ENCODE measurements around the gene ZNF785.

ZNF785 gene

GRCh38 chr16:30605158-30605557 is 19.7 kb upstream of the ZNF785 start:
- peaks cover 19% of the 10 kb centered on the region for H3K4me1 ChIP-seq (ENCODE audit: insufficient read depth, low read length)
- H3K27me3 ChIP-seq (ENCODE audit: insufficient read depth, low read length, poor library complexity): no peaks in the 10 kb centered on the region
- no peak overlapping the region for H3K4me2 ChIP-seq (ENCODE audit: insufficient read depth, low read length)
- TF ChIP-seq CTCF (IDR thresholded peaks at IDR 0.05; ENCODE audit: borderline replicate concordance, extremely low read depth, low read length, poor library complexity, severe bottlenecking) (no peak), EZH2 (IDR thresholded peaks at IDR 0.05; ENCODE audit: borderline replicate concordance, low read depth, low read length, severe bottlenecking) (no peak)
- H3K9ac ChIP-seq (ENCODE audit: low read depth, low read length): no peak overlapping the region
- peaks cover 39% of the 10 kb centered on the region for H3K79me2 ChIP-seq (ENCODE audit: insufficient read depth, low read length)
- H2AFZ ChIP-seq (ENCODE audit: low read depth, low read length): no peak overlapping the region
- ATAC-seq (ENCODE audit: insufficient read depth, low read depth): no peak
- H3K27ac ChIP-seq (ENCODE audit: low read length): no peak overlapping the region
- peaks cover 7% of the 10 kb centered on the region; the same call in 1 of the 2 replicates for H4K20me1 ChIP-seq (ENCODE audit: insufficient read depth, low read length)
- no peaks in the 10 kb centered on the region for H3K9me3 ChIP-seq (ENCODE audit: insufficient read depth, low read length, severe bottlenecking)
- H3K36me3 ChIP-seq (ENCODE audit: insufficient read depth, low read length): peaks cover 63% of the 10 kb centered on the region
- DNase-seq: no peak
- no peak overlapping the region for H3K4me3 ChIP-seq (ENCODE audit: low read depth in 1 of 2, low read length in 2 of 2)

GRCh38 chr16:30604316-30604947 is 18.9 kb upstream of the ZNF785 start:
- Histone ChIP-seq H3K9ac (ENCODE audit: low read depth, low read length) (no peak overlapping the region), H3K4me1 (ENCODE audit: insufficient read depth, low read length) (peaks cover 19% of the 10 kb centered on the region), H3K9me3 (ENCODE audit: insufficient read depth, low read length, severe bottlenecking) (no peaks in the 10 kb centered on the region), H3K4me3 (ENCODE audit: low read depth in 1 of 2, low read length in 2 of 2) (no peak overlapping the region), H3K27ac (ENCODE audit: low read length) (no peak overlapping the region), H3K36me3 (ENCODE audit: insufficient read depth, low read length) (peaks cover 63% of the 10 kb centered on the region), H3K27me3 (ENCODE audit: insufficient read depth, low read length, poor library complexity) (no peaks in the 10 kb centered on the region), H2AFZ (ENCODE audit: low read depth, low read length) (no peak overlapping the region), H3K79me2 (ENCODE audit: insufficient read depth, low read length) (peaks cover 32% of the 10 kb centered on the region), H3K4me2 (ENCODE audit: insufficient read depth, low read length) (no peak overlapping the region), H4K20me1 (ENCODE audit: insufficient read depth, low read length) (peaks cover 7% of the 10 kb centered on the region; the same call in 1 of the 2 replicates)
- ATAC-seq (ENCODE audit: insufficient read depth, low read depth) (no peak), DNase-seq (no peak)
- TF ChIP-seq EZH2 (IDR thresholded peaks at IDR 0.05; ENCODE audit: borderline replicate concordance, low read depth, low read length, severe bottlenecking) (no peak), CTCF (IDR thresholded peaks at IDR 0.05; ENCODE audit: borderline replicate concordance, extremely low read depth, low read length, poor library complexity, severe bottlenecking) (no peak)

GRCh38 chr16:30603945-30604315 is 18.4 kb upstream of the ZNF785 start:
- Histone ChIP-seq H3K4me2 (ENCODE audit: insufficient read depth, low read length) (no peak overlapping the region), H3K4me3 (ENCODE audit: low read depth in 1 of 2, low read length in 2 of 2) (no peak overlapping the region)

More at GRCh38 chr16:30603945-30604315, 18.4 kb upstream of the ZNF785 start:
- DNase-seq: no peak
- TF ChIP-seq EZH2 (IDR thresholded peaks at IDR 0.05; ENCODE audit: borderline replicate concordance, low read depth, low read length, severe bottlenecking): no peak
- TF ChIP-seq CTCF (IDR thresholded peaks at IDR 0.05; ENCODE audit: borderline replicate concordance, extremely low read depth, low read length, poor library complexity, severe bottlenecking): no peak
- no peaks in the 10 kb centered on the region for H3K9me3 ChIP-seq (ENCODE audit: insufficient read depth, low read length, severe bottlenecking)
- peaks cover 7% of the 10 kb centered on the region; the same call in 1 of the 2 replicates for H4K20me1 ChIP-seq (ENCODE audit: insufficient read depth, low read length)
- H3K9ac ChIP-seq (ENCODE audit: low read depth, low read length): no peak overlapping the region
- H3K4me1 ChIP-seq (ENCODE audit: insufficient read depth, low read length): peaks cover 14% of the 10 kb centered on the region
- H3K27ac ChIP-seq (ENCODE audit: low read length): no peak overlapping the region
- no peak overlapping the region for H2AFZ ChIP-seq (ENCODE audit: low read depth, low read length)
- ATAC-seq (ENCODE audit: insufficient read depth, low read depth): no peak
- H3K79me2 ChIP-seq (ENCODE audit: insufficient read depth, low read length): peaks cover 27% of the 10 kb centered on the region
- H3K27me3 ChIP-seq (ENCODE audit: insufficient read depth, low read length, poor library complexity): no peaks in the 10 kb centered on the region
- H3K36me3 ChIP-seq (ENCODE audit: insufficient read depth, low read length): peaks cover 63% of the 10 kb centered on the region
